HL-60 (cell line): ENCODE measurements around the gene VSTM1.
A peak's percentile ranks its signal among the peaks of the same experiment; 100 is the strongest.

Experiments
- CTCF ChIP-seq: IDR thresholded peaks from one replicate; pipeline ENCODE4 v1.5.1; 2011; ENCODE audit warnings: low read length, control low read depth, inconsistent platforms; ENCODE audit not compliant: insufficient read depth
- POLR2AphosphoS5 ChIP-seq: IDR thresholded peaks from 2 replicates; pipeline ENCODE4 v1.6.1; 2012; ENCODE audit warnings: low read depth
- TF ChIP-seq, protein P1 (sequence below): IDR thresholded peaks from 2 replicates; pipeline ENCODE4 v1.6.1; 2012; ENCODE audit warnings: low read depth; ENCODE audit not compliant: insufficient replicate concordance

DNA sequence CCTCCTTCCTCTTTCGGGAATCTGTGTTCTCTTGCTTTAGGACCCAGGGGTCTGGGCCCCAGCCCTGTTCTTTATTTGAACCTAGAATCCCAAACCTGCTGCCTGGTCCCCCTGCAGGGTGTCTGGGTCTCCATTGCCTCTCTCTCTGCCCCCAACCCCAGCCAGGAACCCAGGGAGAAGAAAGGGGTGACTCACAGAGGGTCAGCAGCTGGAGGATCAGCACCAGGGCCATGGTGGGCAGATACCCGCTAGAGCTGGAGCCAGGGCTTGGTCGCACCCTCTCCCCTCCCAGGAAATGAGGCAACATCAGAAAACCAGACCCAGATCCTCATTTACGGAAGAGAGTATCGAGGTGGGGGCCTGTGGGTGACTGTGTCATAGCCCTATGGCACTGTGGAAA is 36.9 kb upstream of the VSTM1 start, which contains the start of gene OSCAR:
- TF ChIP-seq CTCF (no peak), POLR2AphosphoS5 (peak; percentile 75; the same call in 1 of the 2 replicates)
- TF ChIP-seq, protein P1, sequence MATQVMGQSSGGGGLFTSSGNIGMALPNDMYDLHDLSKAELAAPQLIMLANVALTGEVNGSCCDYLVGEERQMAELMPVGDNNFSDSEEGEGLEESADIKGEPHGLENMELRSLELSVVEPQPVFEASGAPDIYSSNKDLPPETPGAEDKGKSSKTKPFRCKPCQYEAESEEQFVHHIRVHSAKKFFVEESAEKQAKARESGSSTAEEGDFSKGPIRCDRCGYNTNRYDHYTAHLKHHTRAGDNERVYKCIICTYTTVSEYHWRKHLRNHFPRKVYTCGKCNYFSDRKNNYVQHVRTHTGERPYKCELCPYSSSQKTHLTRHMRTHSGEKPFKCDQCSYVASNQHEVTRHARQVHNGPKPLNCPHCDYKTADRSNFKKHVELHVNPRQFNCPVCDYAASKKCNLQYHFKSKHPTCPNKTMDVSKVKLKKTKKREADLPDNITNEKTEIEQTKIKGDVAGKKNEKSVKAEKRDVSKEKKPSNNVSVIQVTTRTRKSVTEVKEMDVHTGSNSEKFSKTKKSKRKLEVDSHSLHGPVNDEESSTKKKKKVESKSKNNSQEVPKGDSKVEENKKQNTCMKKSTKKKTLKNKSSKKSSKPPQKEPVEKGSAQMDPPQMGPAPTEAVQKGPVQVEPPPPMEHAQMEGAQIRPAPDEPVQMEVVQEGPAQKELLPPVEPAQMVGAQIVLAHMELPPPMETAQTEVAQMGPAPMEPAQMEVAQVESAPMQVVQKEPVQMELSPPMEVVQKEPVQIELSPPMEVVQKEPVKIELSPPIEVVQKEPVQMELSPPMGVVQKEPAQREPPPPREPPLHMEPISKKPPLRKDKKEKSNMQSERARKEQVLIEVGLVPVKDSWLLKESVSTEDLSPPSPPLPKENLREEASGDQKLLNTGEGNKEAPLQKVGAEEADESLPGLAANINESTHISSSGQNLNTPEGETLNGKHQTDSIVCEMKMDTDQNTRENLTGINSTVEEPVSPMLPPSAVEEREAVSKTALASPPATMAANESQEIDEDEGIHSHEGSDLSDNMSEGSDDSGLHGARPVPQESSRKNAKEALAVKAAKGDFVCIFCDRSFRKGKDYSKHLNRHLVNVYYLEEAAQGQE = no peak
